NCI-H1105 (cell line): ENCODE data around the gene DSCAML1.

Source experiments
- DNase-seq: peaks from one replicate; lab custom pipeline; 2025; lab: John Stamatoyannopoulos, UW

The DSCAML1 gene

GRCh38 chr11:117752071-117752470 is 44.9 kb downstream of the DSCAML1 start:
- no peak for DNase-seq

GRCh38 chr11:117750916-117751662 is 45.9 kb downstream of the DSCAML1 start:
- no peak for DNase-seq

- no peak for DNase-seq
Measured at GRCh38 chr11:117750357-117750756, 46.7 kb downstream of the DSCAML1 start.

GRCh38 chr11:117749541-117749910 is 47.5 kb downstream of the DSCAML1 start:
- no peak for DNase-seq

GRCh38 chr11:117748771-117749540 is 48.1 kb downstream of the DSCAML1 start:
- no peak for DNase-seq

GRCh38 chr11:117747892-117748291 is 49.1 kb downstream of the DSCAML1 start:
- no peak for DNase-seq

- no peak for DNase-seq
Measured at GRCh38 chr11:117745346-117745745, 51.7 kb downstream of the DSCAML1 start.

- DNase-seq, result no peak
Measured at GRCh38 chr11:117744471-117745150, 52.4 kb downstream of the DSCAML1 start.

GRCh38 chr11:117743121-117743815 is 53.7 kb downstream of the DSCAML1 start:
- DNase-seq, result peak; percentile 68

GRCh38 chr11:117738246-117738957 is 58.6 kb downstream of the DSCAML1 start:
- no peak for DNase-seq

- DNase-seq, result no peak
Measured at GRCh38 chr11:117735350-117735977, 61.6 kb downstream of the DSCAML1 start.

- DNase-seq, result no peak
Measured at GRCh38 chr11:117734601-117735024, 62.4 kb downstream of the DSCAML1 start.

- DNase-seq, result no peak
Measured at GRCh38 chr11:117733316-117733715, 63.7 kb downstream of the DSCAML1 start.

- DNase-seq, result no peak
Measured at GRCh38 chr11:117731722-117732290, 65.2 kb downstream of the DSCAML1 start.

GRCh38 chr11:117730208-117730800 is 66.7 kb downstream of the DSCAML1 start:
- no peak for DNase-seq

GRCh38 chr11:117725048-117725734 is 71.8 kb downstream of the DSCAML1 start:
- DNase-seq, result no peak

GRCh38 chr11:117724621-117725020 is 72.4 kb downstream of the DSCAML1 start:
- DNase-seq, result no peak

- DNase-seq, result no peak
Measured at GRCh38 chr11:117724104-117724503, 72.9 kb downstream of the DSCAML1 start.

- DNase-seq, result no peak
Measured at GRCh38 chr11:117723277-117724024, 73.6 kb downstream of the DSCAML1 start.
